Medulla oblongata (tissue), 1 donor: ENCODE data around the gene ANKMY1.
"Not testable (repeated sequence)": the region's sequence is repeated elsewhere in the genome, so short reads cannot be mapped to it uniquely, and the experiment has no call there.

Experiments
- DNase-seq: peaks from one replicate; pipeline ENCODE4 v3.0.0-alpha.2; 2015; ENCODE audit errors: extremely low spot score

Gene ANKMY1

GRCh38 chr2:240555541-240556250 is 2.1 kb downstream of the ANKMY1 start:
- DNase-seq, result no peak

- DNase-seq, result no peak
Measured at GRCh38 chr2:240554767-240555493, 2.9 kb downstream of the ANKMY1 start.

- no peak for DNase-seq
Measured at GRCh38 chr2:240553956-240554480, 3.8 kb downstream of the ANKMY1 start.

GRCh38 chr2:240551811-240552210 is 6.0 kb downstream of the ANKMY1 start:
- DNase-seq, result no peak

GRCh38 chr2:240551288-240551687 is 6.5 kb downstream of the ANKMY1 start:
- DNase-seq, result no peak

- DNase-seq, result no peak
Measured at GRCh38 chr2:240539906-240540305, 17.9 kb downstream of the ANKMY1 start.

- not testable (repeated sequence) for DNase-seq
Measured at GRCh38 chr2:240539101-240539500, 18.7 kb downstream of the ANKMY1 start.

- no peak for DNase-seq
Measured at GRCh38 chr2:240538031-240538780, 19.6 kb downstream of the ANKMY1 start.

GRCh38 chr2:240532031-240532775 is 25.6 kb downstream of the ANKMY1 start:
- DNase-seq, result no peak

GRCh38 chr2:240531038-240531437 is 26.8 kb downstream of the ANKMY1 start:
- no peak for DNase-seq

GRCh38 chr2:240530181-240530580 is 27.6 kb downstream of the ANKMY1 start:
- no peak for DNase-seq

- no peak for DNase-seq
Measured at GRCh38 chr2:240529344-240529999, 28.3 kb downstream of the ANKMY1 start.

- no peak for DNase-seq
Measured at GRCh38 chr2:240528406-240529040, 29.3 kb downstream of the ANKMY1 start.

GRCh38 chr2:240527153-240527750 is 30.5 kb downstream of the ANKMY1 start:
- no peak for DNase-seq

- no peak for DNase-seq
Measured at GRCh38 chr2:240526521-240526920, 31.3 kb downstream of the ANKMY1 start.

- DNase-seq, result no peak
Measured at GRCh38 chr2:240525802-240526201, 32.0 kb downstream of the ANKMY1 start.

GRCh38 chr2:240524963-240525718 is 32.6 kb downstream of the ANKMY1 start:
- DNase-seq, result no peak

- no peak for DNase-seq
Measured at GRCh38 chr2:240523451-240524281, 34.1 kb downstream of the ANKMY1 start.

- no peak for DNase-seq
Measured at GRCh38 chr2:240522406-240522805, 35.4 kb downstream of the ANKMY1 start.
